ENCODE measurements around the gene MIOS.

Gene MIOS

DNA sequence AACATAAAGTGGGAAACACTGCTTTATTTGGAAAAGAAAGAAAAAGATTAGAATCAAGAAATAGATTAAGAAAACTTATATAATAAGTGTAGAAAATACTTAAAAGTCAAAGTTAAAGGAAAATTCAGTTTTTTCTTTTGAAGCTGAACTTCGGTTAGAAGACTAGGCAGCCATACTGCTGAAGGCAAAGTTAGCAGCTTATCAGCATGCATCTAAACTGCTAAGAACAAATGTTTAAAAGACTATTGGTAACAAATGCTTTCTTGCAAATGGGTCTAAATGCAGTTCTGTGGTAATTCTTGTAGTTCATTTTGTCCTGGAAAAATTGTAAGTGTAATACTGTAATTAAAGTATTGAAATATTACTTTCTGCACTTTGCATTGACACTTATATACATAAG lies 18.0 kb downstream of the MIOS start:
- no peak for DNase-seq (ENCODE audit: low read depth)

DNA sequence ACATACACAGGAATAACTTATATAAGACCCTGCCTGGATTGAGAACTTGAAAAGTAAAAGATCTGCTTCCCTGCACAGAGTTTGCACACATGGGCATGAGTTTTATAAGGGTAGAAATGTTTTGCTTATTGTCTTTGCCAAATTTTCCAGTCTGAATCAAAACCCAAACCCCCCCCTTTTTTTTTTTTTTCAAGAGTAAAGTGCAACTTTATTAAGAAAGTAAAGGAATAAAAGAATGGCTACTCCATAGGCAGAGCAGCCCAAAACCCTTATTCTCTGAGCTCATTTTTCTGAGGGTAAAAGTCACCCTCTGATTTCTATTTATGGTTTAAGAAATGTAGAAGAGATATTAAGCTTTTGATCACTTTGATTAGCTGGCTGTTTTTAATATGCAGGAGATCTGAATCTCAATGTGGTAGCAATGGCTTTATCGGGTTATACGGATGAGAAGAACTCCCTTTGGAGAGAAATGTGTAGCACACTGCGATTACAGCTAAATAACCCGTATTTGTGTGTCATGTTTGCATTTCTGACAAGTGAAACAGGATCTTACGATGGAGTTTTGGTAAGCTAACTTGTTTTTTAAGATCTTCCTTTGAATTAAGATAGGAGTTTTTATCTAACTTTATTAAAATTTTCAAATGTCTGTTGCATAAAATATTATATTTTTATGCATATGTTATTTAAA lies 18.7 kb downstream of the MIOS start:
- no peak for DNase-seq (ENCODE audit: low read depth)

DNA sequence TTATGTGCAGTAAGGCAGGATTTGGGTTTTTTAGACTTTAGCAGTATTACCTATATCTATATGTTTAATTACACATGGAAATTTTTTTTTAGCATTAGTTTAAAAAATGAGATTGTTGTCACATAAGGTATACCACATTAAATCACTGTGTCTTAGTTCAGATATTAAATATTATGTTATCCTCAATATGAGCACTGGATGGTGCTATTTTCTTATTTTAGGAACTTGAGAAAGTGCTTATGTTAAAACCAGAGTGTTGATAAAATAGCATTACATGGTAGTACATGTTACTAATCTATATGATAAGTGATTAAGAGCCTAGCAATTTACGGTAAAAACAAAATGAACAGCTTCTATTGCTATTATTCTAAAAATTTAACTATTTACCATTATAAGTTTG lies 28.8 kb downstream of the MIOS start:
- DNase-seq (ENCODE audit: low read depth): peak; percentile 11

DNA sequence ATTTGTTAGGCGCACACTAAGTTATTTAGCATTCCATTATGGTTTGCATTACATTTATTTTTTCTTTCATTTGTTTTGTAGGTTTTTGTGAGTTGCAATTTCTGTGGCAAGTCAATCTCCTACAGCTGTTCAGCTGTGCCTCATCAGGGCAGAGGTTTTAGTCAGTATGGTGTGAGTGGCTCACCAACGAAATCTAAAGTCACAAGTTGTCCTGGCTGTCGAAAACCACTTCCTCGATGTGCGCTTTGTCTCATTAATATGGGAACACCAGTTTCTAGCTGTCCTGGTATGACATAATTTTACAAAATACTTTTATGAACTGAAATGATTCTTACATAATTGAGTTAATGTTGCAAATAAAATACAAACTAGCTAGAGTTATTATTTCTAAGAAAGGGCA lies 29.5 kb downstream of the MIOS start:
- no peak for DNase-seq (ENCODE audit: low read depth)

DNA sequence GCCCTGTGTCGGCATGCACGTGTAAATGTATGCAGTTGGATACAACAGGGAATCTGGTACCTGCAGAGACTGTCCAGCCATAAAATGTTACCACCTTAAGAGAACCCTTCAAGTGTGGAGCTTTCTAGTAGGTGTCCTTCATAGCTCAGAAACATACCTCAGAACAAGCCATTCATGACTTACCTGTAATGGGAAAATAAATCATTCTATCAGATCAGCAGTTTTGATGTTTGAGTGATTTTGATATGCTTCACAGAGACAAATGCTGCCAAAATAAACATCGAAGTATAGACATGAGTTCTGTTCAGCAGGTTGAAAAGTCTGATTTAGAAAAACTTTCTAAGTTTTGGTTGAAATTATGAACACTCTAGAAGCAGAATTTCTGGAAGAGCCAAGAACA lies 40.3 kb downstream of the MIOS start:
- DNase-seq (ENCODE audit: low read depth): no peak

DNA sequence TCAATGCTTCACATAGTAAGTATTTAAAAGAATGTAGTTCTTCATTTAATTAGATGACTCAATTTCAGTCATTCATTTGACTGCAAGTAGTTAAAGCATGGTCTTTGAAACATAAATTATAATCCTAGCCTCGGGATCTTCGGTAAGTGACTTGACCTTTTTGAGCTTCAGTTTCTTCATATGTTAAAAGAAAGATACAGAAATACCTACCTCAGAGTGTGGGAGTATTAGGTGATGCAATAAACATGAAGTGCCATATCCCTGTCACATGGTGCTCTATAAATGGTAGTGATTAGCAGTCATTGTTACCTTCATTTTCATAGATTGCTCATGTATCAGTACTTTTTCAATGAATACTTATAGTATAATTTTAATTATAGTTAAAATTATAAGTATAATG lies 42.6 kb downstream of the MIOS start:
- DNase-seq (ENCODE audit: low read depth): no peak

DNA sequence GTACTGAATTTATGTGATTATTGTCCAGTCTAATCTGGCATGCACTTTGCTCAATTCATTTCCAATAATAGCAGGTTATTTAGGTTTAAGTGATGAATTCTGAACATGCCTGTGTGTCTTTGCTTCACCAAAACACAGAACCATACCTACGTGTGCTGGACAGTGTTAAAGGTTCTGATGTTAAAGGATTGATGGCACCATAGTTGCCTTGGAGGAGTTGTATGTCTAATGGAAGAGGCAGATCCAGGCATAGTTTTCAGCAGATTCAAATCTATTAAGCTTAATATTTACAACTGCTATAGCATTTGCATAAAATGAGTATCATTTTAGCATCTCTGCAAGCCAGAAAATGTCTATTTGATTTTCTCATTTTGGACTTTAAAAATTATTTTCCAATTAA lies 45.8 kb downstream of the MIOS start:
- DNase-seq (ENCODE audit: low read depth): no peak

DNA sequence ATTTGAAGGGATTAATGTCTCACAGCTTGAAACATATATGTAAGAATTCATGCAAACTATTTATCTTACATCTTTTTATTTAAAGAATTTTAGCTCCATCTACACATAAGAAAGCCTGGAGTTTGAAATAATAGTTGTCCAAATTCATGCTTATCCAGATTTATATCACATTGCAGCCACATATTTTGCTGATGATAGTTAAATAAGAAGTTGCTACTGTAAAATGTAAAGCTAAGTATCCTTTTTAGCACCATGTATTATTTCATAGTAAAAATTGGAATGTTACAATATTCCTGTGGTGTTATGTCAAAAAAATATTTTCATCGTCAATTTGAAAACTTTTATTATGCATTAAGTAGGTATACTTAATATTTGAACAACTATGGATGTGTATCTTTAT lies 46.5 kb downstream of the MIOS start:
- no peak for DNase-seq (ENCODE audit: low read depth)

DNA sequence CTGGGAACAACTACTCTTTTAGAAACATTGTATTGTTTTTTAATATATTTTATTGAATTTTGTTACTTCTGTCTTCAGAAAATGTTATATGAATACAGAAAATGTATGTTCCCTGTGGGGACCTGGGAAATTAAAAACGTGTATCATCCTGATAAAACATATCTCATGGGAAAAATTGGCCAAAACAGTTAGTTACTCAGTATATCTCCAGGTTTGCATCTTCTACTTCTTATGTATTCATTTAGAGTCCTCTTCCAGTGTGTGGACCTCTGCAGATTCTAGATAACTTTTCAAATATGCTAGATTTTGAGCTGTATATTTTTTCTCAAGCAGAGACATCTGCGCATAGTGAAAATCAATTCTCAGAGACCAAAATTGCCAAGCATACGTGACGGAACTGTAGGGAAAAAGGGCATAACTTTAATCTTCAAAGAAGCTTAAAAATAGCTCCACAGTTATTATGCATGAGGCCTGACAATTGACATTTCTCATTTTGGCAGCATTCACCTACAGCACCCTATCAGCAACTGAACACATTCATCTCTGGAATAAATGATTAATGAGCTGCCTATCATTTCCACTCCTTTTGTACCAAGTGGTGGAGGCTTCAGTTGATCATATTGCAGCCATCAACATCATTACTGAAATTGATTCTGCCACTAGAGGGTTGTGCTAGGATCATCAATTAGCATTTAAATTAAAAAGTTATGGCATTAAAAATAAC lies 47.5 kb downstream of the MIOS start:
- DNase-seq (ENCODE audit: low read depth): no peak

DNA sequence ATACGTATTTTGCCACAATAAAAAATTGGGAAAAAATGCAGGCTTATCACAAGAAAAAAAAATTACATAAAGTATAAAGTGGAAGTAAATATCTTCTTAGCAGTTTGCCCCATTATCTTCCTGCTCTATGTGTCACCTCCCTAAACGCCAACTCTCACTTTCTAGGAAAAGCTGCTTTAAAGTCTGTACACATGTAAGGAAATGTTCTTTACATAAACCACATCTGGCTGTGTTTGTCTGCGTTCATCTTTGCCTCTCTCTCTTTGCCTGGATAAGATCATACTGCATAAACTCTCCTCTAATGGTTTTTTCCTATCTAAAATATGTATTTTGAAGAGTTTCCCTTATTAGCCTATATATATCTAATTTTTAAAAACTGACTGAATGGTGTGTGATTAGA lies 50.9 kb downstream of the MIOS start:
- DNase-seq (ENCODE audit: low read depth): no peak

DNA sequence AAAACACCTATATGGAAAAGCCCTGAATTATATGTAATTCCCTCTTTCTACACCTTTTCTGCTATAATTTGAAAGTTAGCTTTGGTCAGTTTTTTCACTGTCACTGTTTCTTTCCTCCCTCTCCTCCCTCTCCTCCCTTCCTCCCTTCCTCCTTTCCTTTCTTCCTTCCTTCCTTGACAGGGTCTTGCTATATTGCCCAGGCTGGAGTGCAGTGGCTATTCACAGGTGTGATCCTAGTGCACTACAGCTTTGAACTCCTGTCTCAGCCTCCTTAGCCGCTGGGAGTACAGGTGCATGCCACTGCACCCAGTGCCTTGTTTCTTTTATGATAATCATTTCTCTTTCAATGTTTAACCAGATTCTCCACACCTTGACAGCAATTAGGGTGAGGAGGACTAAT lies 51.7 kb downstream of the MIOS start:
- no peak for DNase-seq (ENCODE audit: low read depth)

DNA sequence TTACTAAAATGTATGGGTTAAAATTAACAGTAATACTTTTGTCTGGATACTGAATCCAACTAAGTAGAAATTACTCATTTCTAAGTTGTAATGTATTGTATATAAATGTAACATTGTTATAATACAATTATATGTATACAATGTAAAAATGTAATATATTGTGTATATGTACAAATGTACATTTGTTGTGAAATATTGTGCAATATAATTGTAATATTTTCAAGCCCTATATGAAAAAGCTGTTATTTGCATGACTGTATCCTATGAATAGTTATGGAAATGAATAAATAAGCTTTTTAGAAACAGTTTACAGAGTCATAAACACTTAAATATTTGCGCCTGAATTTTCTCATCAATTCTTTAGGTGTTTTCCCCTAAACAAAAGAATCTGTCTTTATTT lies 53.6 kb downstream of the MIOS start:
- no peak for DNase-seq (ENCODE audit: low read depth)

DNA sequence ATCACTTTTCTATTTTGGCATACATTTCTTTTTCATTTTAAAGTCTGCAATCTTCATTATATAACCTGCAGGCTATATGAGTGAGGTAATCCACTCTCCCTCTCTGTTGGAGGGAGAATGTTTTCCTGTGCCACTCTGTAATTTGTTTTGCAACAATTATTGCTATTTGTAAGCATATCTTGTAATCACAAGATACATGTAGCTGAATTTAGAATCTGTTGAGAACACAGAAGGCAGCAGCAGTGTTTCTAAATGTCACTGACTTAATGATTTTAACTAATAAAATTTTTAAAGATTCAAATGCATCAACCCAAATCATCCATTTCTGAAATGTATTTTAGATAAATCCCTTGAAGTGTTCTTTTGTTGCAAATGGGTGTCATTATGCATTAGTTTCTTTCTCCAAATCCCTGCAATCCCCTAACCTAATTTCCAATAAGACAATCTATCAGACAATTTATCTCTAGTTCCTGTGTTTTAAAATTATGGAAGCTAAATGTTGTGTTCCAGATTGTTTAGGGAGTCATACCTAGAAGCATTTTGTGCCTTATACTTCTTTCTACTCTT lies 54.0 kb downstream of the MIOS start:
- DNase-seq (ENCODE audit: low read depth): no peak

DNA sequence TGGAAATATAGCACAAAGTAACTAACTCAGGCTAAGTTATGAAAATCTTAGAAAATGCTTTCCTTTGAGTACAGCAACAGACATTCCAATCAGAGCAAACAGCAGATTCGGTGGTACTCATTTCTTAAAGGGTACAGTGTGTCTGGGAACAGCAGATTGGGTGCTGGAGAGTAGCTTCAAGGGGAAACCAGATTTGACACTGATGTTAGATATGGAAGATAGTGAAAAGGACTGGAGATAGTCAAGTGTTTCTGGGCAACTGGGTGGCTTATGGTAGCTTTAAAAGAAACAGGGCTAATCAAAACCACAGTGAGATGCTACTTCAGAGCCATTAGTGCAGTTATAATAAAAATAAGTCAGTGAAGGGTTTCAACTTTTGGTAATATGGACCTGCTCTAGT lies 61.8 kb downstream of the MIOS start:
- DNase-seq (ENCODE audit: low read depth): no peak

DNA sequence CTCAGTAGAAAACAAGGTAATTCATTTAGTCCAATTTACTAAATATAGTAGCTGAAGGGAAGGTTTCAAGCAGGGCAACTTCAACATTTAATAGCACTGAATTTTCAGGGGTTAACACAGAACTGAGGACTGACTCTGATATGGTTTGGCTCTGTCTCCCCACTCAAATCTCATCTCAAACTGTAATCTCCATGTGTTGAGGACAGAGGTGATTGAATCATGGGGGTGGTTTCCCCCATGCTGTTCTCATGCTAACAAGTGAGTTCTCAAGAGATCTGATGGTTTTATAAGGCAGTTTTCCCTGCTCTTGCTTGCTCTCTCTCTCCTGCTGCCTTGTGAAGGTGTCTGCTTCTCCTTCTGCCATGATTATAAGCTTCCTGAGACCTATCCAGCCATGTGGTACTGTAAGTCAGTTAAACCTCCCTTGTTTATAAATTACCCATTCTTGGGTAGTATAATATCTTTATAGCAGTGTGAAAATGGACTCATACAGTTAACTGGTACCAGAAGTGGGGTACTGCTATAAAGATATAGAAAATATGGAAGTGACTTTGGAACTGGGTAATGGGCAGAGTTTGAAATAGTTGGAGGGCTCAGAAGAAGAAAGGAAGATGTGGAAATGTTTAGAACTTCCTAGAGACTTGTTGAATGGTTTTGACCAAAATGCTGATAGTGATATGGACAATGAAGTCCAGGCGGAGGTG lies 64.1 kb downstream of the MIOS start:
- no peak for DNase-seq (ENCODE audit: low read depth)

DNA sequence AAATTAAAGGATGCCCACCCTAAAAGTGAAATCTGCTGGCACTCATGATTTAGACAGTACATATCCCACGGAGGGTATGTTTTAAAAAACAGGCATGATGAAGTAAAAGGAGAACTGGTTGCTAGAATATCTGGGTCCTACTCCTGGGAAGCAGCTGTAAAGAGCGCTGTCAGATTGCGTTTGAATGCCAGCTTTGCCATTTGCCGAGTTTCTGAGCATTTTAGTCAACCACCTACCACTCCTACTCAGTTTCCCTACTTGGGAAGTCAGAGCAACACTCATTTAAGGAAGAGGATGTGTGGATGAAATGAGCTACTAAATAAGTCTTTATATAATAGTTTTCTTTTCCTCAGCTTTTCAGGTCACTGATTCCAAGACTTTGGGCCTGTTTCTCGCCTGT lies 72.7 kb downstream of the MIOS start:
- DNase-seq (ENCODE audit: low read depth): no peak

DNA sequence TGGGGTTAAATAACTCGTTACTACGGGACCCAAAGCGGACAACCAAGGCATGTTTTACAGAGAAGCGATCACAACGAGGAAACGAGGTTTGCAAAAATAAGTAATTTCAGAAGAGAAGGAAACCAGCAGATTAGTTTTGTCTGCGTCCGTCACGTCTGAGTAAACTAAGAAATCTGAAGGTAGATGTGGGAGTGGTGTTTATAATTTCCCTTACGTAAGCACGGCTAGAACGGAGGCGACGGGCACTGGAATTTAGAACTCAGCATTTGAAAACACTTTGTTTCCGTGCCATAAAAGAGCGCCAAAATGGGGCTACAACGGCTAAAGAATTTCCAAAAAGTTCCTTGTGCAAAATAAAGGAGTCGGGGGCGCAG lies 73.2 kb downstream of the MIOS start:
- DNase-seq (ENCODE audit: low read depth): peak; percentile 34

DNA sequence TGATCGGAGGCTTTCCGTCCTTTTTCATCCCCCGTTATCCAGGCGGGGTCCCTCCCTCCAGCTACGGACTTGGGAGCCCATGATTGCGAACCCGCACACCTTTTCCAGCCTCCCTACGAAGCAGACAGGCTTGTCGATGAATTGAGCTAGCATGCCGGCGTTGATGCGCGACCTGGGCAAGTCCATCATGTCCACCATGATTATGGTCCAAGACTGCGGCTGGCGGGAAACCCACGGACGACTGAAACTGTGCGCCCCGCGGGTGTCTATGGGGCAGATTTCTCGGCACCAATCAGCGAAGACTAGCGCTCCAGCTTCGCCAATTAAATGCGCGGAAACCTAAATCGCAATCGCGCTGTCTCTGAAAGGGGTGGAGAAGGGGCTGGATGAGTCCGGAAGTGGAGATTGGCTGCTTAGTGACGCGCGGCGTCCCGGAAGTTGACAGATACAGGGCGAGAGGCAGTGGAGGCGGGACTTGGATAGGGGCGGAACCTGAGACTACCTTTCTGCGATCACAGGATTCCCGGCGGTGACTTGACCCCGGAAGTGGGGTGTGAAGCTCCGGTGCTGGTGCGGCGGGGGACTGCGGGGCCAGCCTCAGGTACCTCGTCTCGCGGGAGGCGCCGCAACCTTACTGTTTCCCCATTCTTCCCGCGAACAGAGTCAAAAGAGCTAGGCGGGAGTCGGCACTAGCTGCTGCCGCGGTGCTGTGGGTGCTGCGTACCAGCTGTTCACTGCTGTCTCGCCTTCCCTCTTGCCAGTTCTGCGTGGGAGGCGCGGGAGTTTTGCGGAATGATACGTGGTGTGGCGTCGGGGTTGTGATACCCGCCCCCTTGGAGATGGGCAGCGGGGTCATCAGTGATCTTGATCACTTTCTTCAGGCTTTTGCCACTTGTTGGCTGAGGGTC lies 73.8 kb downstream of the MIOS start, which contains the start of gene UMAD1:
UMAD1 (plus strand) TSS at position 532 of the 908 bp plus-strand sequence. CDS start 32,620 bp downstream, outside the sequence.
- peak; percentile 100 for DNase-seq (ENCODE audit: low read depth)

DNA sequence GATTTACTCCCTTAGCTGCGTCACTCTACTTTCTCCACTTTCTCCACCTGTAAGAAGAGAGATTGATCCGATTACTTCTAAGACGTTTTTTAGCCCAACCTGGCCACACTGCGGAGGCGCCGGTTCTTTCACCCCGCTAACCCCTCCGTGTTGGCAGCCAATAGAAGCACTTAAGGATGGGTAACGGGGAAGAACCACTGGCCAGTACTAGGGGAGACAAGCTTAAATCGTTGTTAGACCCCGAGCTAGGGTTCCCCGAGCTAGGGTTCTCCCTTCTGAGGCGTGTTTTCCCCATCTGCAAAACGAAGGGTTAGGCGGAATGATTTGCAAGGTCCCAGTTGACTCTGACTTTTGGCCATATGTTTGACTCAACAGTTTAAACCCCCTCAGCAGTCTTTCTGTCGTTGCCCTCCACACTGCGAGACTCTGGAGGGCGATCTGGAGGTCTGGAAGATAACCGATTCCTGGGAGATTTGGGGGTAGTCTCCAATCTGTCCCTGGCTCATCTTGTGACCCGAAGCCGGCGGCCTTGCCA lies 74.5 kb downstream of the MIOS start:
- no peak for DNase-seq (ENCODE audit: low read depth)

DNA sequence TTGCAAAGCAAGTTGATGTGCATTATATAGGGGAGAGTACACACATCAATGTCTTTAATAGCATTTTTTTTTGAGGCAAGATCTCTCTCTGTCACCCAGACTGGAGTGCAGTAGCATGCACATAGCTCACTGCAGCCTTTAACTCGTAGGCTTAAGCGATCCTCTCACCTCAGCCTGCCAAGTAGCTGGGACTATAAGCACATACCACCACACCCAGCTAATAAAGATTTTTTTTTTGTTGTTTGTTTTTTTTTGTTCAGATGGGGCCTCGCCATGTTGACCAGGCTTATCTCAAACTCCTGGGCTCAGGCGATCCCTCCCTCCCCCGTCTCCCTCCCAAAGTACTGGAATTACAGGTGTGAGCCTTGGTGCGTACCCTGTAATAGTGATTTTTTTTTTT lies 75.4 kb downstream of the MIOS start:
- DNase-seq (ENCODE audit: low read depth): no peak

DNA sequence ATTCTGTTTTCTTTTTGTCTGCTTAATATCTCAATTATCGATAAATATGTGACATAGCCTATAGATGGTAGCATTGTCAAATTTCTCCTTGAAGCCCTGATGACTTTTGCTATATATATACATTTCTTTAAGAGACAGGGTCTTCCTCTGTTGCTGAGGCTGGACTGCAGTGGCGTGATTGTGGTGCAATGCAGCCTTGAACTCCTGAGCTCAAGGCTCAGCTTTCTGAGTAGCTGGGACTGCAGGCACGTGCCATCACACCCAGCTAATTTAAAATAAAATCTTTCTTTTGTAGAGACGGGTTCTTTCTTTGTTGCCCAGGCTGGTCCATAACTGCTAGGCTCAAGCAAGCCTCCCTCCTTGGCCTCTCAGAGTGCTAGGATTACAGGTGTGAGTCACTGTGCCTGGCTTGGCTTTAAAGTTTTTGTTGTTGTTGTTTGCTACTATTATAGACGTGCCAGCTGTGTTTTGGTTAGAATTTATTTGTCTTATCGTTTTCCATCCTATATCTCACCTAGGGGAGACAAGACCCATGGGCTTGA lies 80.9 kb downstream of the MIOS start:
- DNase-seq (ENCODE audit: low read depth): no peak

Measured in HS-5 (cell line).